C4-2B (cell line): ENCODE measurements around the gene PLEKHG4.

ENCODE experiments used
- H3K27ac ChIP-seq: fragments of 450-650 bp; 2 replicates; pipeline ENCODE4 v1.5.1; 2017
- CTCF ChIP-seq: fragments of 450-650 bp; conservative IDR thresholded peaks from 2 replicates; pipeline ENCODE4 v1.5.1; 2017; ENCODE audit warnings: mild to moderate bottlenecking
- ZFX ChIP-seq: fragments of 450-650 bp; IDR thresholded peaks from 2 replicates; pipeline ENCODE4 v1.6.1; 2017

PLEKHG4 gene, protein sequence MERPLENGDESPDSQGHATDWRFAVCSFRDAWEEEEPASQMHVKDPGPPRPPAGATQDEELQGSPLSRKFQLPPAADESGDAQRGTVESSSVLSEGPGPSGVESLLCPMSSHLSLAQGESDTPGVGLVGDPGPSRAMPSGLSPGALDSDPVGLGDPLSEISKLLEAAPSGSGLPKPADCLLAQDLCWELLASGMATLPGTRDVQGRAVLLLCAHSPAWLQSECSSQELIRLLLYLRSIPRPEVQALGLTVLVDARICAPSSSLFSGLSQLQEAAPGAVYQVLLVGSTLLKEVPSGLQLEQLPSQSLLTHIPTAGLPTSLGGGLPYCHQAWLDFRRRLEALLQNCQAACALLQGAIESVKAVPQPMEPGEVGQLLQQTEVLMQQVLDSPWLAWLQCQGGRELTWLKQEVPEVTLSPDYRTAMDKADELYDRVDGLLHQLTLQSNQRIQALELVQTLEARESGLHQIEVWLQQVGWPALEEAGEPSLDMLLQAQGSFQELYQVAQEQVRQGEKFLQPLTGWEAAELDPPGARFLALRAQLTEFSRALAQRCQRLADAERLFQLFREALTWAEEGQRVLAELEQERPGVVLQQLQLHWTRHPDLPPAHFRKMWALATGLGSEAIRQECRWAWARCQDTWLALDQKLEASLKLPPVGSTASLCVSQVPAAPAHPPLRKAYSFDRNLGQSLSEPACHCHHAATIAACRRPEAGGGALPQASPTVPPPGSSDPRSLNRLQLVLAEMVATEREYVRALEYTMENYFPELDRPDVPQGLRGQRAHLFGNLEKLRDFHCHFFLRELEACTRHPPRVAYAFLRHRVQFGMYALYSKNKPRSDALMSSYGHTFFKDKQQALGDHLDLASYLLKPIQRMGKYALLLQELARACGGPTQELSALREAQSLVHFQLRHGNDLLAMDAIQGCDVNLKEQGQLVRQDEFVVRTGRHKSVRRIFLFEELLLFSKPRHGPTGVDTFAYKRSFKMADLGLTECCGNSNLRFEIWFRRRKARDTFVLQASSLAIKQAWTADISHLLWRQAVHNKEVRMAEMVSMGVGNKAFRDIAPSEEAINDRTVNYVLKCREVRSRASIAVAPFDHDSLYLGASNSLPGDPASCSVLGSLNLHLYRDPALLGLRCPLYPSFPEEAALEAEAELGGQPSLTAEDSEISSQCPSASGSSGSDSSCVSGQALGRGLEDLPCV

GRCh38 chr16:67279296-67280089, at the start of gene PLEKHG4:
Gene PLEKHG4, plus strand, starts transcription at chr16:67279532. Its CDS starts 513 bp downstream, at chr16:67280045.
- TF ChIP-seq CTCF (peak; percentile 94), ZFX (peak; percentile 81)
- peak within 1 kb of the TSS; percentile 96 for H3K27ac ChIP-seq

- TF ChIP-seq ZFX (no peak), CTCF (no peak)
- H3K27ac ChIP-seq: no peak overlapping the region
These were observed 49.2 kb upstream of the PLEKHG4 start for GRCh38 chr16:67229906-67230808.

DNA sequence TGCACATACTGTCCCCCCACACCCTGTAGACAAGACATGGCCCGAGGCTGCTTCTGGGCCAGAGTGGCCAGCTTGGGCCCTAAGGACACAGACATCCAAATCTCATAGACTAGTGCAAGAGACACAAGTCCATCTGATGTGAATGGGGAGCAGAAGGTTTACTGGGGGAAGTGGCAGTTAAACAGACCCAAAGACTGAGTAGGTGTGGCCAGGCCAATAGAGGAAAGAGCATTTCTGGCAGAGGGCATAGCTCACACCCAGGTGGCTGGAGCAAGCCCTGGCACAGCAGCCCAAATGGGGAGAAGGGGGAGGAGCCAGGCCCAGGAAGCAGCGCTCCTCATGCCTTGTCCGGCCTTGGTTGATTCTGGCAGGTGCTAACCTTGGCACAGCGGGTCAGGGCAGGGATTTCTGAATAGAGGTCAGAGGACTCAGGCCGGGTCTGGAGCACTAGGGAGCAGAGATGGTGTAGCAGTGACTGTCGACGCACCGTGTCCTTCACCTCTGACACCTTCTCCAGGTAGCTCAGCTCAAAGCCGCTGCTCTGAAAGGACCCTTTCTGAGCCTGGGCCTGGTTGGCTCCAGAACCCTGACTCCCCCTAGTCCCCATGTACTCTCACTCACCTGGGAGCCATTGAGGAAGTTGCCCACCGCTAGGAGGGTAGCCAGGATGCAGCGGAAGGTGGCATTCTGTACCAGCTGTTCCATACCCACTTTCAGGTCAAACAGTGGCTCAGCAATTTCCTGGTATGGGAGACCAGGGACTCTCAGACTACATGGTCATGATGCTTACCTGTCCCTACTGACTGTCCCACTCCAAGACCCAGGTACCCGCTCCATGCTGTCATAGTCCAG, 48.3 kb upstream of the PLEKHG4 start:
- TF ChIP-seq ZFX (no peak), CTCF (no peak)
- H3K27ac ChIP-seq: no peak overlapping the region

GRCh38 chr16:67233596-67233995, 45.7 kb upstream of the PLEKHG4 start:
- H3K27ac ChIP-seq: no peak overlapping the region
- no peak for TF ChIP-seq ZFX
- TF ChIP-seq CTCF: no peak

DNA sequence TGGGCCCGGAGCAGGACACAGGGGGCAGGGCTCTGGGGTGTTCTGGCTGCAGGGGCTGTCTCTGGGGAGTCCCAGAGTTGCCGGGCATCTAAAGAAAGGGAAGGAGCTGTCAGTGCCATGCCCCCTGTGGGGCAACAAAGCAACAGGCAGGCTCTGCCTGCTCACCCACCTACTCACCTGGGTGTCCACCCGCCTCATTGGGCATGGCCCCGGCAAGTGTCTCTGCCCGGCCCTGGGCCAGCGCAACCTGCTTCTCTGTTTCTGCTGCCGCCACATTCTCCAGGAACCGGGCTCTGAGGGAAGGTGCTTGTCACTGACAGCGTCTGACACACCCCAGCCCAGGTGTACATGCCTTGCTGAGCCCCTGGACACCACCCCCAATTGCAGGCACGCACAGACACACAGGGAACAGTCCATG, 45.1 kb upstream of the PLEKHG4 start:
- no peak overlapping the region for H3K27ac ChIP-seq
- TF ChIP-seq CTCF (no peak), ZFX (no peak)
